ENCODE data around the gene COL4A3.
"Not testable (repeated sequence)": the region's sequence is repeated elsewhere in the genome, so short reads cannot be mapped to it uniquely, and the experiment has no call there.

COL4A3 gene

GRCh38 chr2:227207573-227207972, 43.1 kb downstream of the COL4A3 start:
- DNase-seq (ENCODE audit: low spot score): no peak

- DNase-seq (ENCODE audit: low spot score): no peak
Measured at GRCh38 chr2:227214622-227215041, 50.2 kb downstream of the COL4A3 start.

- no peak for DNase-seq (ENCODE audit: low spot score)
Measured at GRCh38 chr2:227219312-227220105, 55.1 kb downstream of the COL4A3 start.

DNA sequence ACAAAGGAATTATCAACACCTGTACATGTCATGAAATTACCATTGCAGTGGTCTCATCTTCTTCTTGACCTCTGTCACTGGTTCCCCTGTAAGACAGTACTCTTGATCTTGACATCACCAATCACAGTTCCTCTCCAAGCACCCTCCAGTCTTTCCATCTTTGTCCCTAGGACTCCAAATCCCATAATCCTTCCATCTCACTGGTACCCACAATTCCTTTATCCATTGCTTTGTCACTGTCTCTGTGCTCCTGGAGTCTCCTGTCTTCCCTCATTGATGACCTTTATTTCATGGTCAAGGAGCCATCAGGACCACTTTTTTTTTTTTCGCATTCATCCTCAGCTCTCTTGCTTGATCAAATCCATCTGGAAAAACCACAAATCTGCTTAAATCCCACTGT, 56.7 kb downstream of the COL4A3 start:
- no peak for DNase-seq (ENCODE audit: low spot score)

- no peak for DNase-seq (ENCODE audit: low spot score)
Measured at GRCh38 chr2:227222292-227222691, 57.9 kb downstream of the COL4A3 start.

DNA sequence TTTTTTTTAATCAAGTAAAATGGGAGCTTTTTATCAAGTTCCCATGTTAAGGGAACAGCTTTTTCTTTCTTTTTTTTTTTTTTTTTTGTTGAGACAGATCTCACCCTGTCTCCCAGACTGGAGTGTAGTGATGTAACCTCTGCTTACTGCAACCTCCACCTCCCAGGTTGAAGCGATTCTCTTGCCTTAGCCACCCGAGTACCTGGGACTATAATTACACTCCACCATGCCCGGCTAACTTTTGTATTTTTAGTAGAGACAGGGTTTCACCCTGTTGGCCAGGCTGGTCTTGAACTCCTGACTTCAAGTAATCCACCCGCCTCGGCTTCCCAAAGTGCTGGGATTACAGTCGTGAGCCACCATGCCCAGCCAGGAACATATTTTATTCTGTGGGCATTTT, 61.2 kb downstream of the COL4A3 start:
- DNase-seq (ENCODE audit: low spot score): not testable (repeated sequence)

- no peak for DNase-seq (ENCODE audit: low spot score)
Measured at GRCh38 chr2:227228061-227228667, 63.7 kb downstream of the COL4A3 start.

DNA sequence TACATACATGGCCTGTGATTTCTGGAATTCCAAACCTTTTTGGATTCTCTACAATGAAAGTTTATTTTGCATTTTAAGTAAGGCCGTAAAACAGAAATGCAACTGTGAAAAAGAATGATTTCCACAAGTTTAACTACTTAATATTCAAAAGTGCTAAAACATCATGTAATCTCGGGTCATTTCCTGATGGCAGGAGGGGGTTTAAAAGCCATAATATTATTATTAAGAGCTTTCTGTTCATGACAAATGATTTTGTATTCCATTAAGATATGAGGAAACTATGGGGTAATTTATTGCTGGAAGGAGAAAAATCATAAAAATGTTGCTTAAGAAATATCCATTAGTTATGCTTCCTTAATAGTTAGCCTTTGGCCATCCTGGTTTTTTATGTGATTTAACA, 65.7 kb downstream of the COL4A3 start:
- no peak for DNase-seq (ENCODE audit: low spot score)

GRCh38 chr2:227234429-227234828, 70.0 kb downstream of the COL4A3 start:
- no peak for DNase-seq (ENCODE audit: low spot score)

DNA sequence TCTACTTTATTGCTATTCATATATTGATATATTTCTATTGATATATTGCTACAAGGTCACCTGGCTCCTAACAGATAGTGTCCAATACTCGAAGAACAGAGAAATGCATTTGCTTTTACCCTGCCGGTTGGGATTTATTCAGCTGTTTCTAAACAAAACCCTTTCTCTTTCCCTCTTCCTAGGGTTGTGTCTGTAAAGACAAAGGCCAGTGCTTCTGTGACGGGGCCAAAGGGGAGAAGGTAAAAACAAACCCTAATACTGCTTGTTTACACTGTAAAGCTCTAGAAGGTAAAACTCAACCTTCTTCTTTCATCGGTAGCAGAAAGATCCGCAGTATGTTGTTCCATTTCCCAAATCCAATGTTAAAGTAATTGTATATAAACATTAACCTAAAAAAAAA, 73.4 kb downstream of the COL4A3 start:
- no peak for DNase-seq (ENCODE audit: low spot score)

GRCh38 chr2:227238238-227239237, 74.1 kb downstream of the COL4A3 start:
- DNase-seq (ENCODE audit: low spot score): peak; percentile 56

DNA sequence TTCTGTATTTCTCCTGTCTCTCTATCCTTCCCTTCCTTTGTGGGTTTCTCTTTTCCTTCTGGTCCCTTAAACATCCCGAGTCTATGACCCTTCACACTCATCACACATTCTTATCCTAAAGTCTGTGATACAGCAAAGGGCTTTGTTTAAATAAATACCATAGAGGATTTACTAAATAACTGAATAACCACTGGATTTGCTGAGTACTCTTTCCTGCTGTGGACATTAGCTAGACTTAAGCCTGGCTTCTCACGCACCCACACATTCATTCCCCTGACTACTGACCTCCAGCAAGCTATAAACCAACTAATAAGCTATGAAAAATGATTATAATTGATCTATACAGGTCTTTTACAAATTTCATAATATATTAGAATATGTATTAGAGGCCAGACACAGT, 76.6 kb downstream of the COL4A3 start:
- DNase-seq (ENCODE audit: low spot score): no peak

DNA sequence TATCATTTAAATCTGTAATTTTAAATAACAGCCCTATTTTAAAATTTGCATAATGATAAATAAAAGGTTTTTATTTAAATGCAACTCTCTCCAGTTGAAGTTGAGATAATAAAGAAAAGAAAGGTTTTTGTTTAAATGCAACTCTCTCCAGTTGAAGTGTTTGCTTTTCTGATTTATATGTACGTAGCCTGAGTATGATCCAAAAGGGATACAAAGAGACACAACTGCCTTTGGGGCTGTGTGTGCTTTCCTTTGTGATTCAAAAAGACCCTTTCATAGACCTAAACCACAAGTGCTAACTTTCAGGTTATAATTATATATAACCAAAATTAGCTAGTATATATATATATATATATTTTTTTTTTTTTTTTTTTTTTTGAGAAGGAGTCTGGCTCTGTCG, 84.5 kb downstream of the COL4A3 start:
- DNase-seq (ENCODE audit: low spot score): no peak

GRCh38 chr2:227252831-227253230, 88.4 kb downstream of the COL4A3 start:
- no peak for DNase-seq (ENCODE audit: low spot score)

GRCh38 chr2:227256605-227257004, 92.2 kb downstream of the COL4A3 start:
- DNase-seq (ENCODE audit: low spot score): no peak

DNA sequence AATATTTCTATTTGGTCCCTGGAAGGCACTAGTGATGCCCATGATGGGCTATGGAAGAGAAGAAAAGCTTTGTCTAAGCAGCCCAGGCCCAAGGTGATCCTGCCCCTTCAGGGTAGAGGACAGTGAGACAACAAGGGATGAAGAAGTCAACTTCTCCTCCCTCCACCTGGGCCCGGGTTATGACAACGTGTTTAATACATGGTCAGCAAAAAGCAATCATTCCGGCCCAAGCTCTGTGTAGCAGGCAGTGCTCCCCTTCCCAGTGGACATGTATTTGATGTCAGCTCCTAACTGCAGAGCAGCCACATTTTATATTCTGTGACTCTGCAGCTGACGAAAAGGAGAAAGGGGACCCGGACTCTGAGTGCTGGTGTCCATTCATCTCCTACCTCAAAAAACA, 93.4 kb downstream of the COL4A3 start:
- no peak for DNase-seq (ENCODE audit: low spot score)

DNA sequence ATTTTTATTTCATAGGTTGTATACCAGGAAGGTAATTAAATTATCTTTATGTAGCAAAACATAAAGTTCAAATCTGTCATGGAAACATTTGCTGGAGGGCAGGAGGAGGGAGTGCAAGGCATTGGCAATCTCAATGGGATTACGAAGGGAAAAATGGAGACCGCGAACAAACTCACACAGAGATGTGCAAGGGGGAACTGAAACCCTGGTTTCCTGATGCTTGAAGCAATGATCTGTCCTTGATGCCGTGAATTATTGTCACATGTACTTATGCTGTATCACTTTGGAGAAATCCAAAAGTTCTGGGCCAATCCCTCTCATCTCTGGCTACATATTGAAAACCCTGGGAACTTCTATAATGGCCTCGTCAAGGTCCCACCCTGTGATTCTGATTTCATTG, 95.6 kb downstream of the COL4A3 start:
- no peak for DNase-seq (ENCODE audit: low spot score)

DNA sequence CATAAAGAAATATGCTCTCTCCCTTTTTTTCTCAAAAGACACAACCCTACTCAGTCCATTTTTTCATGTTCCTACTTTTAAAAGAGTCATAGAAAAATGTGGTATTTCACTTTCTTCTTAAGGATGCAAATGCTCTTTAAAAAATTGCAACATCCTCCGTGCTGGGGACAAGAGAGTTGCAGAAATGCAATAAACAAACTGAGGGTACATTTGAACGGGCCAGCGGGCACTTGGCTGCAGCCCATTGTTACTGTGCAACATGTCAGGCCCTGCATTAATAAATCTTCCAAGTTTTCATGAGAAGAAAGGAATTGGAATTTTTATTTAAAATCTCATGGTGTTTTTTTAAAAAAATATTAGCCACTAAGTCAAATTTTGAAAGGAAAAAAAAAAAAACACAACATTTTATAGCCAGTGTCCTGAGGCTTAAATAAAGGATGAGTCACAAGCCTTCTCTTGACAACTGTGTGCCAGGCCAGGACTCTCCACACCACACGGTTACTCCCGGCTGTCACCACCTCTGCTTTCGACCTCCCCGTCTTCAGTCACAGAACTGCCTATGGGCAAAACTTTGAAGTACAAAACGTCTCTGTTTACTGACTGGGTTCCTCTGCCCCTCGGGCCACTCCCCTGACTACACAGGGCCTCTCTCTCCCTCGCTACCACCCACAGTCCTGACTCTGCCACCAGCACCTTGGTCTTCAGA, 103.1 kb downstream of the COL4A3 start:
- no peak for DNase-seq (ENCODE audit: low spot score)

DNA sequence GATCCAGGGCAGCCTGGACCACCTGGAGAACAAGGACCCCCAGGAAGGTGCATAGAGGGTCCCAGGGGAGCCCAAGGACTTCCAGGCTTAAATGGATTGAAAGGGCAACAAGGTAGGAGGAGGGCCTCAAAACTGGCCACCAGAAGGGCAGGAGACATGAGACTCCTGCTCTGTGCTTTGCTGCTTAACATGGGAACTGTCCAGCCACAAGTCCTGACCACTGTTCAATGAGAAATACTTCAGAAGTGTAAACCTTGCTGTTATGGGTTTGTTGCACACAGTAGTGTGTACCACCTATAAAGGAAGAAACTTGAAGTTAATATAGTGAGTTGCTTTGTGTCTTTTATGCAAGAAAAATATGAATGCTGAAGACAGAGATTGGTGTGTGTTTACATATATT, 116.5 kb downstream of the COL4A3 start:
- no peak for DNase-seq (ENCODE audit: low spot score)

DNA sequence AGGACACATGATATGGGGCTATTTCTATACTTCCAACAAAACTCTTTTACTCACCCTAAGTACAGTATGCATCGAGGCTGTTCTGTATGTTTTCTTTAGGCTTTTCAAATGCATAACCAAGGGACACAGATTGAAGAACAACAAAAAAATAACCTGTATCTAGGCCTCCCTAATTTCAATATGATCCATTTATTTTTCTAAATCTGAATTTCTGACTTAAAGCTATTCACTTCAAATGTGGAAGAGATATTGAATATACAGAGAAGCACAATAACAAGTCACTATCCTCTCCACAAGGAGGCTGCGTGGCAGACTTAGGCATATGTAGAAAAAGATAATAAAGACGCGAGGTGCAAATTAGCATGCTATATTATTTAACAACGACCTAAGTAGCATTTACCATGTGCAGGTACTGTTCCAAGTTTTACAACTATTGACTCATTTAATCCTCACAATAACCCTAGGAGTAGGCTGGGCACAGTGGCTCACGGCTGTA, 121.4 kb downstream of the COL4A3 start:
- DNase-seq (ENCODE audit: low spot score): no peak

DNA sequence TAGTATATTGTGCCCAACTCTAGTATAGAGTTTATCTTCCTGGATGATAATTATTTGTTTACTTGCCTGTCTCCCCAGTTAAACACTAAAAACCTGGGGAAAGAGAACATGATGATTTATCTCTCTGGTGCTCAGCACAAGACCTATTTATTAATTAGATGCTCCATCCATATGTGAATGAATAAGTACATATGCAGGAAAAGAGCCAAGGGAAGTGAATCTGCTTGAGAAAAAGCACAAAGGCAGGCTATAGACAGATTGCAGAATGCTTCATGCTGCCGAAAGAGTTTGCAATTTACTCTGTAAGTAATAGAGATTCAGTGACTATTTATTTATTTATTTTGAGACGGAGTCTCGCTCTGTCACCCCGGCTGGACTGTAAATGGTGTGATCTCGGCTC, 123.3 kb downstream of the COL4A3 start:
- DNase-seq (ENCODE audit: low spot score): no peak

DNA sequence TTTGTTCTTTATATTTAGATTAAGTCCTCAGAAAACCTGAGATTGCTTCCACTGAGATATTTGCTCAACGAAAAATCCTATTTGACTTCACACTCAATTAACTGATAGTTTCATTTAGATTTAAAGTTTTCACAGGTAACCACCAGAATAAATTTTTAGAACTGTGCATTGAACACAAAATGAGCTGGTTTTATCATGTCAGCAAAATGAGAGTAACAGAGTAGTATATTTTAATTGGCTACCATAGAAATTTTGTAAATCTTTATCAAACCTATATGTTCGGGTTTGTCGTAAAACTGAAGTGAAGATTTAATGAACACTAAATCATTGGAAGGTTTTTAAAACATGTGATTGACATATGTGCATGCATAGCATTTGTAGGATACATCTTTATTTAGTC, 127.9 kb downstream of the COL4A3 start:
- no peak for DNase-seq (ENCODE audit: low spot score)
